ENCODE results near the gene COL4A2. TPM values are rescaled to one million over a fixed set of nuclear protein-coding genes. Genes with fewer than 3 reads are reported as not detected.

The COL4A2 gene
- total RNA-seq, 1 donor from 2014 or later = 1,736 TPM

- no peaks in the 10 kb centered on the region for H3K36me3 ChIP-seq (ENCODE audit: control insufficient read depth, insufficient read depth, low read length)
- no peak for DNase-seq (ENCODE audit: low read depth)
- no peaks in the 10 kb centered on the region for H3K27me3 ChIP-seq (ENCODE audit: control insufficient read depth, insufficient read depth, low read length)
- no peak overlapping the region for H3K4me3 ChIP-seq (ENCODE audit: low read depth, low read length)
- TF ChIP-seq CTCF (IDR thresholded peaks at IDR 0.05; ENCODE audit: insufficient read depth, low read length, poor library complexity, severe bottlenecking) = no peak
Observed at GRCh38 chr13:110336108-110336507, 29.0 kb downstream of the COL4A2 start.

- no peak overlapping the region for H3K4me3 ChIP-seq (ENCODE audit: low read depth, low read length)
- DNase-seq (ENCODE audit: low read depth) = no peak
- no peak for TF ChIP-seq CTCF (IDR thresholded peaks at IDR 0.05; ENCODE audit: insufficient read depth, low read length, poor library complexity, severe bottlenecking)
- H3K36me3 ChIP-seq (ENCODE audit: control insufficient read depth, insufficient read depth, low read length) = no peaks in the 10 kb centered on the region
- H3K27me3 ChIP-seq (ENCODE audit: control insufficient read depth, insufficient read depth, low read length) = no peaks in the 10 kb centered on the region
Observed at GRCh38 chr13:110336681-110337080, 29.6 kb downstream of the COL4A2 start.

- no peak for DNase-seq (ENCODE audit: low read depth)
- TF ChIP-seq CTCF (IDR thresholded peaks at IDR 0.05; ENCODE audit: insufficient read depth, low read length, poor library complexity, severe bottlenecking) = no peak
- no peak overlapping the region for H3K4me3 ChIP-seq (ENCODE audit: low read depth, low read length)
- no peaks in the 10 kb centered on the region for H3K36me3 ChIP-seq (ENCODE audit: control insufficient read depth, insufficient read depth, low read length)
- no peaks in the 10 kb centered on the region for H3K27me3 ChIP-seq (ENCODE audit: control insufficient read depth, insufficient read depth, low read length)
Observed at GRCh38 chr13:110337247-110337646, 30.2 kb downstream of the COL4A2 start.

GRCh38 chr13:110338441-110339101, 31.5 kb downstream of the COL4A2 start:
- Histone ChIP-seq H3K4me3 (ENCODE audit: low read depth, low read length) (no peak overlapping the region), H3K27me3 (ENCODE audit: control insufficient read depth, insufficient read depth, low read length) (no peaks in the 10 kb centered on the region), H3K36me3 (ENCODE audit: control insufficient read depth, insufficient read depth, low read length) (no peaks in the 10 kb centered on the region)
- TF ChIP-seq CTCF (IDR thresholded peaks at IDR 0.05; ENCODE audit: insufficient read depth, low read length, poor library complexity, severe bottlenecking) = no peak
- no peak for DNase-seq (ENCODE audit: low read depth)

- TF ChIP-seq CTCF (IDR thresholded peaks at IDR 0.05; ENCODE audit: insufficient read depth, low read length, poor library complexity, severe bottlenecking) = no peak
- Histone ChIP-seq H3K36me3 (ENCODE audit: control insufficient read depth, insufficient read depth, low read length) (no peaks in the 10 kb centered on the region), H3K27me3 (ENCODE audit: control insufficient read depth, insufficient read depth, low read length) (no peaks in the 10 kb centered on the region), H3K4me3 (ENCODE audit: low read depth, low read length) (no peak overlapping the region)
- DNase-seq (ENCODE audit: low read depth) = no peak
Observed at GRCh38 chr13:110339263-110339662, 32.2 kb downstream of the COL4A2 start.

- no peak for DNase-seq (ENCODE audit: low read depth)
- no peaks in the 10 kb centered on the region for H3K36me3 ChIP-seq (ENCODE audit: control insufficient read depth, insufficient read depth, low read length)
- no peak for TF ChIP-seq CTCF (IDR thresholded peaks at IDR 0.05; ENCODE audit: insufficient read depth, low read length, poor library complexity, severe bottlenecking)
- H3K4me3 ChIP-seq (ENCODE audit: low read depth, low read length) = no peak overlapping the region
- no peaks in the 10 kb centered on the region for H3K27me3 ChIP-seq (ENCODE audit: control insufficient read depth, insufficient read depth, low read length)
Observed at GRCh38 chr13:110339975-110340550, 33.0 kb downstream of the COL4A2 start.
